Measurements from ENCODE around the gene ABCB1. TPM values are rescaled to one million over a fixed set of nuclear protein-coding genes. Genes with fewer than 3 reads are reported as not detected.

ABCB1 gene
- total and polyA plus RNA-seq, 2 of the 13 experiments (the other 11 are each of a cell fraction or from before 2014, with no cell fraction given): 42.8 to 52.6 TPM

- TF ChIP-seq PRDM10 (CRISPR knock-in tag; IDR thresholded peaks at IDR 0.05; ENCODE audit: low read depth) (no peak), ZNF275 (CRISPR knock-in tag; IDR thresholded peaks at IDR 0.05; ENCODE audit: borderline replicate concordance) (no peak), IKZF4 (CRISPR knock-in tag; IDR thresholded peaks at IDR 0.05; ENCODE audit: borderline replicate concordance, low read depth, not compliant biosample characterization) (no peak), ATM (IDR thresholded peaks at IDR 0.05; ENCODE audit: borderline replicate concordance) (no peak), ISX (CRISPR knock-in tag; conservative IDR thresholded peaks at IDR 0.05) (no peak), PLSCR1 (CRISPR knock-in tag; IDR thresholded peaks at IDR 0.05; ENCODE audit: borderline replicate concordance) (no peak), KAT2B (IDR thresholded peaks at IDR 0.05; ENCODE audit: borderline replicate concordance, low read depth, low read length) (no peak)
Observed at GRCh38 chr7:87479951-87480350, 120.7 kb downstream of the ABCB1 start (continued).
